Left lung (tissue), 10 donors: ENCODE measurements around the gene MCCC1. TPM values are rescaled to one million over a fixed set of nuclear protein-coding genes. Genes with fewer than 3 reads are reported as not detected.
"Not testable (repeated sequence)": the region's sequence is repeated elsewhere in the genome, so short reads cannot be mapped to it uniquely, and the experiment has no call there.

Source experiments
- ATAC-seq: fragments of 200-7000 bp; cut with Tn5 transposase; one replicate; pipeline ENCODE4 v1.9.1; 2020; ENCODE audit warnings: moderate library complexity
- DNase-seq, 4 donors: peaks; one replicate each; pipeline ENCODE4 v3.0.0-alpha.2; 2013 to 2020
- H3K27ac ChIP-seq, 2 donors: fragments of 200-600 bp; sonication (generic) in 1 of 2; one replicate each; pipeline versions ENCODE4 v1.5.0 to v1.8.0; 2020 to 2021
- H3K27me3 ChIP-seq, 2 donors: fragments of 200-600 bp; sonication (generic) in 1 of 2; one replicate each; pipeline versions ENCODE4 v1.5.0 to v1.8.0; 2020 to 2021
- H3K36me3 ChIP-seq, 2 donors: fragments of 200-600 bp; sonication (generic) in 1 of 2; one replicate each; pipeline versions ENCODE4 v1.5.0 to v1.8.0; 2020 to 2021
- H3K4me1 ChIP-seq, 2 donors: fragments of 200-600 bp; one replicate each; pipeline ENCODE4 v1.8.0; 2021
- H3K4me3 ChIP-seq, 2 donors: fragments of 200-600 bp; sonication (generic) in 1 of 2; one replicate each; pipeline versions ENCODE4 v1.5.0 to v1.8.0; 2020 to 2021; ENCODE audit warnings: mild to moderate bottlenecking in 1 of 2
- H3K9me3 ChIP-seq, 2 donors: fragments of 200-600 bp; sonication (generic) in 1 of 2; one replicate each; pipeline versions ENCODE4 v1.5.0 to v1.8.0; 2020 to 2021
- intact Hi-C, 2 donors: fragments of 100-400 bp; cut with DNase I; formaldehyde crosslinking; loops; one replicate each; pipeline versions ENCODE4 v1.11.2 to v1.14.2; 2022
- polyA plus RNA-seq, 6 donors: library from polyadenylated mRNA; unstranded; fragments of 120-200 nt; gene quantifications; one replicate each; pipeline ENCODE4 v1.2.1, GENCODE V29; 2013; ENCODE audit not compliant: insufficient read length in 6 of 6
- total RNA-seq, 2 donors: library from RNA; stranded (reverse); fragmentation: NEBNext Ultra II Directional; extraction: Animal tissue kit (Norgen Biotek cat#: 25700); gene quantifications; one replicate each; pipeline ENCODE4 v1.2.1, GENCODE V29; 2021
- TF ChIP-seq, protein P1 (sequence below), 2 donors: fragments of 200-600 bp; sonication (generic) in 1 of 2; IDR thresholded peaks; one replicate each; pipeline versions ENCODE4 v1.5.0 to v1.8.0; 2021; ENCODE audit warnings: antibody characterized with exemption in 2 of 2
- donor health status: DM: no; HTN: yes; CAD: no.
- donor health status: DM: no; HTN: no; CAD: no.

MCCC1 gene
- total and polyA plus RNA-seq, 8 donors = 45.4 to 61.8 (median 51.1) TPM

DNA sequence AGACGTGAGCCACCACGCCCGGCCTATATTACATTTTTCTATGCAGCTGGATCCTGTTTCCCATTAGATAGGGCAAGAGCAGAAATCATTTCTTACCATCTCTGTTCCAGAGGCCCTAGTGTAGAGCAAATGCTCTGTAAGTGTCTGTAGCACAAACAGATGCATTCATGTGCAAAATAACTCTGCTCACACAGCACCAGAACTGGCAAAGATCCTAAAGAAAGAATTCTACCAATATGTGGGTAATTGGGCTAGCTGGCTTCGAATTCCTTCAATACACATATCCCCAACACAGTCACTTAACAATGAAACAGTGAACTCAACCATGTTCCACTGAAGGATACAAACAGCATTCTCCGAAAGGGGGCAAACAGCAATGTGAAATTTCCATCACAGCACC lies 86.2 kb downstream of the MCCC1 start:
- Histone ChIP-seq H3K27me3 (no peaks in the 10 kb centered on the region), H3K4me1 (no peaks in the 10 kb centered on the region), H3K4me3 (no peak overlapping the region), H3K27ac (no peak overlapping the region), H3K36me3 (peaks cover 0 to 42% of the 10 kb centered on the region in 2 donors), H3K9me3 (no peaks in the 10 kb centered on the region)
- TF ChIP-seq, protein P1, sequence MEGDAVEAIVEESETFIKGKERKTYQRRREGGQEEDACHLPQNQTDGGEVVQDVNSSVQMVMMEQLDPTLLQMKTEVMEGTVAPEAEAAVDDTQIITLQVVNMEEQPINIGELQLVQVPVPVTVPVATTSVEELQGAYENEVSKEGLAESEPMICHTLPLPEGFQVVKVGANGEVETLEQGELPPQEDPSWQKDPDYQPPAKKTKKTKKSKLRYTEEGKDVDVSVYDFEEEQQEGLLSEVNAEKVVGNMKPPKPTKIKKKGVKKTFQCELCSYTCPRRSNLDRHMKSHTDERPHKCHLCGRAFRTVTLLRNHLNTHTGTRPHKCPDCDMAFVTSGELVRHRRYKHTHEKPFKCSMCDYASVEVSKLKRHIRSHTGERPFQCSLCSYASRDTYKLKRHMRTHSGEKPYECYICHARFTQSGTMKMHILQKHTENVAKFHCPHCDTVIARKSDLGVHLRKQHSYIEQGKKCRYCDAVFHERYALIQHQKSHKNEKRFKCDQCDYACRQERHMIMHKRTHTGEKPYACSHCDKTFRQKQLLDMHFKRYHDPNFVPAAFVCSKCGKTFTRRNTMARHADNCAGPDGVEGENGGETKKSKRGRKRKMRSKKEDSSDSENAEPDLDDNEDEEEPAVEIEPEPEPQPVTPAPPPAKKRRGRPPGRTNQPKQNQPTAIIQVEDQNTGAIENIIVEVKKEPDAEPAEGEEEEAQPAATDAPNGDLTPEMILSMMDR (IDR thresholded peaks at IDR 0.05) = no peak
- intact Hi-C loops = no loop called here
- ATAC-seq (no peak), DNase-seq (no peak)

DNA sequence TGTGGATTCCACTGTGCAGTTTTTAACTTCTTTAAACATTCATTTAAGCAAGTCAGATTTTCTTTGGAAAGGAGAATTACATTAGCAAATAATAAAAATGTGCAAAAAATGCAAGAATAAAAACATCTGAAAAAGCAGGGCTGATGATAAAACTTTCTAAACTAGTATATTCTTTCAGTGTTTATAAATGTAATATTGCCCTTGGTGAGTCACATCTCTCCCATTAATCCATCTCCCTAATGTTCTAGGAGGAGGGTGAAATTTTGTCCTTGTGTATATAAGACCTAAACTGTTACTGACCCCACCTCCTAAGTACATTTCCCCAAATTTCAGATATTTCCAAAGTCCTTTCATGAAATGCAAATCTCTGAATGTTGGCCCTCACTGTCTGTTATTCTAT lies 90.5 kb downstream of the MCCC1 start:
- Histone ChIP-seq H3K27me3 (no peaks in the 10 kb centered on the region), H3K9me3 (no peaks in the 10 kb centered on the region), H3K36me3 (peaks cover 0 to 7% of the 10 kb centered on the region in 2 donors), H3K4me1 (no peaks in the 10 kb centered on the region), H3K4me3 (no peak overlapping the region), H3K27ac (no peak overlapping the region)
- intact Hi-C loops = no loop called here
- no peak for DNase-seq
- TF ChIP-seq, protein P1 (IDR thresholded peaks at IDR 0.05) = no peak
- no peak for ATAC-seq

DNA sequence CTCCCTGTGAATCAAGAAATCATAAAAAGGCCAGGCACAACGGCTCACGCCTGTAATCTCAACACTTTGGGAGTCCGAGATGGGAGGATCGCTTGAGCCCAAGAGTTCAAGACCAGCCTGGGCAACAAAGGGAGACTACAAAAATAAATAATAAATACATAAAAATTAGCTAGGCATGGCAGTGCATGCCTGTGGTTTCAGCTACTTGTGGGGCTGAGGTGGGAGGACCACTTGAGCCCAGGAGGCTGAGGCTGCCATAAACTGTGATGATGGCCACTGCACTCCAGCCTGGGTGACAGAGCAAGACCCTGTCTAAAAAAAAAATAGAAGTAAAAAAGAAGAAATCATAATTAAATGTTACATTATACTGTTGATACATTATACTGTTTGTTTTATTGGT lies 91.0 kb downstream of the MCCC1 start:
- ATAC-seq = no peak
- Histone ChIP-seq H3K4me1 (no peaks in the 10 kb centered on the region), H3K27ac (no peak overlapping the region), H3K9me3 (no peaks in the 10 kb centered on the region), H3K4me3 (no peak overlapping the region), H3K27me3 (no peaks in the 10 kb centered on the region), H3K36me3 (peaks cover 0 to 3% of the 10 kb centered on the region in 2 donors)
- intact Hi-C loops = no loop called here
- TF ChIP-seq, protein P1 (IDR thresholded peaks at IDR 0.05) = no peak
- DNase-seq = no peak

DNA sequence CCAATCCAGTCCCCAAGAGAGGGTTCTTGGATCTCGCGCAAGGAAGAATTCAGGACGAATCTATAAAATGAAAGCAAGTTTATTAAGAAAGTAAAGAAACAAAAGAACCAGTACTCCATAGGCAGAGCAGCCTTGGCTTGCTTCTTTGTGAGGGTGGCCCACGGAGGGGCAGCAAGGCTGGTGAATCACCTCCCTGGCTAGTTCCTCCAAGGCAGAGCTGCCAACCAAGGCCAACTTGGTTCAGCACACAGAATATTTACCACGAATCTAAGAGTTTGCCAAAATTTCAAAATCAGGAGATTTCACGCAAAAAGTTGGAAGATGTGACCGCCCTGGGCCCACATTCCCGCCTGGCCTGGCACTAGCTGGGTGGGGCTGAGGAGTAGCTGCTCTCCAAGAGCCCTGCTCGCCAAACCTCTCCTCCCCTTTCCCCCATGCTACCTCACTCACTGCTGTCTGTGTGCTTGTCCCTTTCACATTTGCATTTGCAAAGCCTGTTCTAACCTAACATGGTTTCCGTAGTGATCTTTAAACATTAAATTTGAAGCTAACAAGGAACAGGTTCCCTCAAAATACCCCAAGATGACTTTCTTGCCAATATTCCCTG lies 92.8 kb downstream of the MCCC1 start:
- no peak overlapping the region for H3K4me3 ChIP-seq
- no peaks in the 10 kb centered on the region for H3K27me3 ChIP-seq
- no peaks in the 10 kb centered on the region for H3K9me3 ChIP-seq
- no peaks in the 10 kb centered on the region for H3K4me1 ChIP-seq
- no peak overlapping the region for H3K27ac ChIP-seq
- no peak for DNase-seq
- TF ChIP-seq, protein P1 (IDR thresholded peaks at IDR 0.05) = no peak
- intact Hi-C loops = no loop called here
- no peak for ATAC-seq
- H3K36me3 ChIP-seq = no peaks in the 10 kb centered on the region

DNA sequence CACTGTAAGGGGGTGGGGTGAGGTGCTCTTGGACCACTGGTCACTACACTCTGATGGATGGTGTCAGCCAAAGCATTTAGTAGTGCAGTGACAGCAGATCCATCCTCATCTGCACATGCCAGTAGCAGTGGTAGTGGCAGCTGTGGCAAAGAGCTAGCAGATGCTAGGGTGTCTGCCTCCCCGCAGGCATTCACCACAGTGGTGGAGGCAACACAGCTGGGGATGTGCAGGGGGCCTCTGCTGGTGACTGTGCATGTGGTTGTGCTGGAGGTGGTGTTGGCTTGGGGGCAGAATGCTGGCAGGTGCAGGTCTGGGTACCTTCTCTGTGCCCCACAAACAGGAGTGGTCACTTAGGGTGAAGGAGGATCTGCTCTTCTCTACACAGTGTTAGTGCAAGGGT lies 99.5 kb downstream of the MCCC1 start:
- Histone ChIP-seq H3K9me3 (peaks cover 0 to 4% of the 10 kb centered on the region in 2 donors), H3K27ac (no peak overlapping the region), H3K36me3 (no peaks in the 10 kb centered on the region), H3K4me1 (no peaks in the 10 kb centered on the region), H3K4me3 (no peak overlapping the region), H3K27me3 (no peaks in the 10 kb centered on the region)
- no peak for DNase-seq
- intact Hi-C loops = no loop called here
- ATAC-seq = no peak
- TF ChIP-seq, protein P1 (IDR thresholded peaks at IDR 0.05) = no peak

DNA sequence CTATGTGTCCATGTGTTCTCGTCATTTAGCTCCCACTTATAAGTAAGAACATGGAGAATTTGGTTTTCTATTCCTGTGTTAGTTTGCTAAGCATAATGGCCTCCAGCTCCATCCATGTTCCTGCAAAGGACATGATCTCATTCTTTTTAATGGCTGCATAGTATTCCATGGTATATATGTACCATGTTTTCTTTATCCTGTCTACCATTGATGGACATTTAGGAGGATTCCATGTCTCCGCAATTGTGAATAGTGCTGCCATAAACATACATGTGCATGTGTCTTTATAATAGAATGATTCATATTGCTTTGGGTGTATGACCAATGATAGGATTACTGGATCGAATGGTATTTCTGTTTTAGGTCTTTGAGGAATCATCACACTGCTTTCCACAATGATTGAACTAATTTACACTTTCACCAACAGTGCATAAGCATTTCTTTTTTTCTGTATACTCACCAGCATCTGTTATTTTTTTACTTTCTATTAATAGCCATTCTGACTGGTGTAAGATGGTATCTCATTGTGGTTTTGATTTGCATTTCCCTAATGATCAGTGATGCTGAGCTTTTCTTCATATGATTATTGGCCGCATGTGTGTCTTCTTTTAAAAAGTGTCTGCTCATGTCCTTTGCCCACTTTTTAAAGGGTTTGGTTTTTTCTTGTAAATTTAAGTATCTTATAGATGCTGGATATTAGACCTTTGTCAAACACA lies 105.7 kb downstream of the MCCC1 start:
- H3K9me3 ChIP-seq = peaks cover 0 to 13% of the 10 kb centered on the region in 2 donors
- H3K36me3 ChIP-seq, H3K4me1 ChIP-seq, ATAC-seq, intact Hi-C loops, H3K4me3 ChIP-seq, DNase-seq, H3K27ac ChIP-seq, H3K27me3 ChIP-seq: not testable (repeated sequence)
